ENCODE data around the gene NECAB2.

Gene NECAB2

DNA sequence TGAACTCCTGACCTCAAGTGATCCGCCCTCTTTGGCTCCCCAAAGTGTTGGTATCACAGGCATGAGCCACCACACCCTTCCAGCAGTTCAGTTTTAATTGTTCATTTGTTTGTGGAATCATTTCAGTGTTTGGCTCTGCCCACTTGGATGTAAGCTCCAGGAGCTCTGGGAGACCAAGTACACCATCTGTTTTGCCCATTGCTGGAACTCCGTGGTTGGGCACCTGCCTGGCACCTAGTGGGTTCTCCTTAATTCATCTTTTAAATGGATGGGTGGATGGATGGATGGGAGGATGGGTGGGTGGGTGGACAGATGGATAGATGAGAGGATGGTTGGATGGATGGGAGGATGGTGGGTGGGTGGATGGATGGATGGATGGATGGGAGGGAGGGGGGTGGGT is 953 bp upstream of the NECAB2 start:
- no peak for DNase-seq

DNA sequence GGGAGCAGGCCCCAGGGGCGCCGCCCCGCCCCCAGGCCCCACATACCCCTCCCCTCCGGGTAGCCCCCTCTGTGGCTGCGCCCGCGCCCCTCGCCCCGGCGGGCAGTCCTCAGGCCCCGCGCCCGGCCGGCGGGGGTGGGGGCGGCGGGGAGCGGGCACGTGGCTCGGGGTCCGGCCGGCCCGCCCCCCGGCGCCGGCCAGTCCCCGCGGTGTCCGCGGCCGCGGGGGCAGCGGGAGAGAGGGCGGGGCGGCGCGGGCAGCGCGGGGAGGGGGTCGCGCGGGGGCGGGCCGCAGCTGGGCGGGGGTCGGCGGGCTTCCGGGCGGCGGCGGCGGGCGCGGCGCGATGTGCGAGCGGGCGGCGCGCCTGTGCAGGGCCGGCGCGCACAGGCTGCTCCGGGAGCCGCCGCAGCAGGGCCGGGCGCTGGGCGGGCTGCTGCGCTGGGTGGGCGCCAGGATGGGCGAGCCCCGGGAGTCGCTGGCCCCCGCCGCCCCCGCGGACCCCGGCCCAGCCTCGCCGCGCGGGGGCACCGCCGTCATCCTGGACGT is 335 bp downstream of the NECAB2 start:
- DNase-seq = no peak

DNA sequence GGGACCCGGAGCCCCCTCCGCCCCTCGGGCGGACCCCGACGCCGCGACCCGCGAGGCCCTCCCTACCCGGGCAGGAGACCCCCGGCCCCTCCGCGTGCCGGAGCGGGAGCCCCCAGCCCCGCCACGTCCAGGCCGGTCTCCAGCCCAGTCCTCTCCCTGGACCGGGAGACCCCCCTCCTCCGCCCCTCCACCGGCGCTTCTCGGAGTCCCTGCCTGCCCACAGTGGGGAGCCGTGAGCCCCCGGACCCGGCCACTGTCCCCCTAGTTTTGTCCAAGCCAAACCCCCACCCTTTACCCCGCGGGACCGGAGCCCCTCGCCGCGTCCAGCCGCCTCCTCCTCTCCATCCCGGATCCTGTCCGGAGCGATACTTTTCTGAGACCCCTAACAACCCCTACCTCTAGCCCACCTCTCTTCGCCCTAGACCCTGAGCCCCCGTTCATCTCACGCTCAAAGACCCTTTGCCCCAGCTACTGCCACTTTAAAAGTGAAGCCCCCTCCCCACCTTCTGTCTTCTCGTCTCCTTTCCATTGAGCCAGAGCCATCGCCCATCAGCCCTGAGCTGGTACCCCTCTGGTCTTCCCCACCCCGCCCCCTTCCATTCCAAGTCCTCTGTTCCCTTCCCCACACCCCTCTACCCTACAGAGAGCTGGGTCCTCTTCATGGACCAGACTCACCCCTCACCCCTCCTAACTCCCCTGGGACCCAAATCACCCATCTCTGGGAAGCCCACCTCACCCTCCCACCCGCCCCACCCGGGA is 1.0 kb downstream of the NECAB2 start:
- DNase-seq = no peak

DNA sequence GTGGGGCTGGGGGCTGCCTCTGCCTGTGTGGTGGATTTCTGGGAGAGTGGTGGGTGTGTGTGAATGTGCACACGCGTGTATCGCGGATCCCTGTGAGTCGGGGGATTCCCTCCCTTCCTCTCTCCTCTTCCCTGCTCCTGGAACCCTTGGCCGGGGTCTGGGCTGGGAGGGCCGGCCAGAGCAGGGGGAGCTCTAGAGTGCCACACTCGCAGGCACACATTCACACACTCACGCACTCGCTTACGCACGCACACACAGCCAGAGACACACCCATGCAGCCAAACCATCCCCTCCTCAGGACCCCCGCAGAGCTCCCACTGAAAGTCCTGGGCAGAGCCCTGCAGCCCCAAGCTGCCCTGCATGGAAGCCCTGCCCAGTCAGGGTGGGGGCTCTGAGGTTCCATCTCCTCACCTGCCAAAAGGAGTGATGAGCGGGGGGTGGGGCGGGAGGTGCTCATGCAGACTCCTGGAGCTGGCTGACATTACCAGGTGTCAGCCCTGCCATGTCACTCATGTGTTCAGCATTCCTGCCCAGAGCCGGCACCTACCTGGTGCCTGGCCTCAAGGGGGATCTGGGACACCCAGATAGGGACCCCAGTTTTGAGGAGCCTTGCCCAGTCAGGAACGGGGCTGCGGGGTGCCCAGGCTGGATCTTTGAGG is 1.9 kb downstream of the NECAB2 start:
- no peak for DNase-seq

DNA sequence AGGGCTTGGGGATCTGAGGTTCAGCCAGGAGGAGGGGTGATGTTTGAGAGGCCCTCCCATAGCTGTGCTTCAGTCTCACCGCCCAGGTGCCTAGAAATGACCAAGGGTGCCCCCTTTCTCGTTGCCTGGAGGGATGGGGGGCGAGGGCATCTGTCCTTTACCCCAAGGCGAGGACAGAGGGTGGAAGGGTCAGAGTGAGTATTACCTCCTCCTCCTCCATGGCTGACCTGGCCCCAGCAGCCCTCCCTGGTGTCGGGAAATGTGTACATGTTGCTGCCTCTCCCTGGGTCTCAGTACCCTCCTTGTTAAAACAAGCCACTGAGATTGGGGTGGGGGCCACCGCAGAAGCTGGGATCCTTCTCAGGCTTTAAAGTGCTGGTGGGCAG is 2.4 kb downstream of the NECAB2 start:
- no peak for DNase-seq

- DNase-seq = no peak
These were observed 3.4 kb downstream of the NECAB2 start for GRCh38 chr16:83971165-83972130.

- DNase-seq = no peak
These were observed 4.4 kb downstream of the NECAB2 start for GRCh38 chr16:83972256-83973008.

DNA sequence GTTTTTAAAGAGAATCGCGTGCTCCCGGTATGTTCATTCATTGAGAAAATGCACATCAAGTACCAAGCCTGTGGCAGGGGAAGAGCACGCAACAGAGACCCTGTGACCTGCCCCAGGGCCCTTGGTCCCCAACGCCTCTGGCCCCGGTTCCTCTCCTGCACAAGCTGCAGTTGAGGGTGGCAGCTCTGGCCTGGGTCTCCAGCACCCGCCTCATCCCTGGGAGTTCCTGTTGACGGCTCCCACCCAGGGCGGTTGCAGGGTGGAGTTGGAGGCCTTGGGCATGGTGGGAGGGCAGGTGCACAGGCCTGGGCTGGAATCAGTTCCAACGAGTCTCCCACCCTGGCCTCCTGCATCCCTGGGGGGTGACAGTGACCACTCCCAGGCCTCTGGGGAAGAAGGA is 5.0 kb downstream of the NECAB2 start:
- no peak for DNase-seq

- no peak for DNase-seq
These were observed 5.7 kb downstream of the NECAB2 start for GRCh38 chr16:83973581-83974385.

- DNase-seq = no peak
These were observed 6.4 kb downstream of the NECAB2 start for GRCh38 chr16:83974475-83974874.

GRCh38 chr16:83975590-83976260 is 7.7 kb downstream of the NECAB2 start:
- DNase-seq = no peak

- DNase-seq = no peak
These were observed 9.2 kb downstream of the NECAB2 start for GRCh38 chr16:83977056-83977815.

DNA sequence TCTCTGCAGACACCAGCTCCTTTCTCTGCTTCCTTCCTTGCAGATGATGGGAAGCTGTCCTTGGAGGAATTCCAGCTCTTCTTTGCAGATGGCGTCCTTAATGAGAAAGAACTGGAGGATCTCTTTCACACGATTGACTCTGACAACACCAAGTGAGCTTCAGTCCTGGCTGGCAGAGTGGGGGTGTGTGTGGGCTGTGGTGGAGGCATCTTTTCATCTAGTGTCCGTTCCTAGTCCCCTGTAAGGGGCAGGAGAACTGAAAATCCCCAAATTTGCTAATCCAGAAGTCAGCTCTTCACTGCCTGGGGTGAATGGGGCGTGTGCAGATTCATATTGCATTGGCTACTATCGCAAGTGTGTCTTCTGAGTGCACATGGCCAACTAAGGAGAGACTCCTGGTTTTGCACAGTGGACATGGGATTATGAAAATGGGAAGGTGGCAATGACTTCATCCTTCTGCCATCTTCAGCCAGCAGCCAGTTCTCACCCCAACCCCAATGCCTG is 10.4 kb downstream of the NECAB2 start:
- DNase-seq = no peak

GRCh38 chr16:83979441-83979840 is 11.4 kb downstream of the NECAB2 start:
- no peak for DNase-seq

- DNase-seq = no peak
These were observed 12.8 kb downstream of the NECAB2 start for GRCh38 chr16:83980794-83981193.

DNA sequence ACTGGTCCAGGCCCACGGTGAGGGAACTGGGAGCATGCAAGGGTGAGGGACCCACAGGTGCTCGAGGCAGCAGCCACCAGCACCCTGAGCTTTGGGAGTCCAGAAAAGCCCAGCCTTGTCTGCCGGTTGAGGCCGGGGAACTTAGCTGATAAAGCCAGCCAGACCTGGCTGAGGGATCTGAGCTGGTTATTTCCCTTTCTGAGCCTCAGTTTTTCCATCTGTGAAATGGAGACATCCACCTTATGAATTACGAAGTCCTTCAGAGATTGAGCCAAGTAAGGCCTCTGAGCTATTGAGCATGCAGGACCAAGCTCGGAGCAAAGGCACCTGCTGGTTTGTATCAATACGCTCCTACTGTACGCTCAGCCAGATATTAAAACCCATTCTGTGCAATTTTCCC is 13.8 kb downstream of the NECAB2 start:
- DNase-seq = no peak

GRCh38 chr16:83983491-83983890 is 15.4 kb downstream of the NECAB2 start:
- no peak for DNase-seq

DNA sequence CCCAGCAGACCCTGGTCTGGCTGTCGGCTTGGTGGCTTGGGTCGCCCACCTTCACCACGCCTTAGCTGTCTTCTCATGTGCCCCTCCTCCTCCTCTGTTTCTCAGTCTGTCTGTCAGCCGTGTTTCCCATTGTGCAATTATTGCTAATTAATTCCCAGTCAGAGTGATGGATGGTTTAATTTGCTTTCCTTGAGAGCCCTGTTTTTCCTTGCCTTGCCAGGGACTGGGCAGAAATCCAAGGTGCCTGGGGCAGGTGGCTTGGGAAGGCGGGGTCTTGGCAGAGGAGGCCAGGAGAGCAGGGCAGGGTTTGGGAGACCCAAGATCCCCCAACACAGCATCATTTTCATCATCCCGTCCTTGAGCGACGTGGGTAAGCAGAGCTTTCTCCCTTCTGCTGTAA is 21.3 kb downstream of the NECAB2 start:
- no peak for DNase-seq

GRCh38 chr16:83990492-83990891 is 22.4 kb downstream of the NECAB2 start:
- DNase-seq = no peak

DNA sequence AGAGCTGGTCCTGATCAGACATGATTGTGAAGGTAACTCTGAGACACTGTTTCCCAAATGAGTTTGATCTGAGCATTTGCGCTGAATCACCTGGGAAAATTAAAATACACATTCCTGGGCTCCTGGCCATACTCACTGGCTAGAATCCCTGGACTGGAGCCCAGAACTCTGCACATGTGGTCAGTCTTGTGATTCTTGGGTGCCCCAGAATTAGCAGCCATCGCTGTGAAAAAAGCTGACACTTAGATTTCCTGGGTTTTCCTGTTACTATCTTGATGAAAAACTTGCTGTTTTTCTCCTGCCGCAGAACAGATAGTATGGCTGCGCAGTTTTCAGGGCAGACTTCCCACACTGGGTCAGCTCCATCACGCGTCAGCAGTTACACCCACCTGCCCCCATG is 24.6 kb downstream of the NECAB2 start:
- DNase-seq = no peak
